HCEC 1CT (cell line): Measurements from ENCODE around the gene KRTAP23-1.

Experiments used
- DNase-seq: peaks from one replicate; pipeline ENCODE4 v3.0.0-alpha.2; 2017

KRTAP23-1 gene

GRCh38 chr21:30348506-30348905, at the start of gene KRTAP23-1:
Gene KRTAP23-1 (minus strand): TSS chr21:30348606. CDS start chr21:30348606, 0 bp downstream.
- DNase-seq = no peak

- no peak for DNase-seq
These were observed 47.3 kb upstream of the KRTAP23-1 start, which contains the start of gene KRTAP13-1 for GRCh38 chr21:30395731-30396130. Gene KRTAP13-1 (plus strand): TSS chr21:30396031. CDS start chr21:30396087, 56 bp downstream.

GRCh38 chr21:30391492-30392025, 43.2 kb upstream of the KRTAP23-1 start:
- DNase-seq = no peak

GRCh38 chr21:30382201-30382600, 33.8 kb upstream of the KRTAP23-1 start:
- DNase-seq = no peak

GRCh38 chr21:30372139-30372770, 23.8 kb upstream of the KRTAP23-1 start, which contains the start of gene KRTAP13-2:
Gene KRTAP13-2 (minus strand): TSS chr21:30372271. CDS start chr21:30372213, 58 bp downstream.
- DNase-seq = no peak

GRCh38 chr21:30355906-30356305, 7.5 kb upstream of the KRTAP23-1 start:
- no peak for DNase-seq

- DNase-seq = no peak
These were observed 6.1 kb upstream of the KRTAP23-1 start for GRCh38 chr21:30354308-30355005.

GRCh38 chr21:30351534-30351933, 3.1 kb upstream of the KRTAP23-1 start:
- DNase-seq = no peak

GRCh38 chr21:30349572-30349971, 1.2 kb upstream of the KRTAP23-1 start:
- no peak for DNase-seq

GRCh38 chr21:30345014-30345413, 3.4 kb downstream of the KRTAP23-1 start:
- DNase-seq = no peak

GRCh38 chr21:30340714-30341573, 7.5 kb downstream of the KRTAP23-1 start:
- DNase-seq = peak; percentile 1

GRCh38 chr21:30338717-30339116, 9.7 kb downstream of the KRTAP23-1 start:
- no peak for DNase-seq

GRCh38 chr21:30337772-30338171, 10.6 kb downstream of the KRTAP23-1 start:
- DNase-seq = no peak

GRCh38 chr21:30337276-30337744, 11.1 kb downstream of the KRTAP23-1 start, which contains the start of gene KRTAP27-1:
Gene KRTAP27-1 (minus strand): TSS chr21:30337694. CDS start chr21:30337668, 26 bp downstream.
- DNase-seq = no peak

- DNase-seq = no peak
These were observed 11.8 kb downstream of the KRTAP23-1 start for GRCh38 chr21:30336596-30336995.

GRCh38 chr21:30333736-30334135, 14.7 kb downstream of the KRTAP23-1 start:
- no peak for DNase-seq

GRCh38 chr21:30332681-30333080, 15.7 kb downstream of the KRTAP23-1 start:
- no peak for DNase-seq

GRCh38 chr21:30329203-30329875, 19.1 kb downstream of the KRTAP23-1 start:
- no peak for DNase-seq

GRCh38 chr21:30326390-30326789, 22.0 kb downstream of the KRTAP23-1 start:
- DNase-seq = no peak

GRCh38 chr21:30320215-30320614, 28.2 kb downstream of the KRTAP23-1 start, which contains the start of gene KRTAP26-1:
Gene KRTAP26-1 (minus strand): TSS chr21:30320315. CDS start chr21:30320035, 280 bp downstream.
- no peak for DNase-seq

- DNase-seq = no peak
These were observed 32.7 kb downstream of the KRTAP23-1 start for GRCh38 chr21:30315701-30316100.

GRCh38 chr21:30306884-30307283, 41.5 kb downstream of the KRTAP23-1 start:
- DNase-seq = no peak
